K562 (cell line): ENCODE results near the gene TCF20. TPM values are rescaled to one million over a fixed set of nuclear protein-coding genes. Genes with fewer than 3 reads are reported as not detected.

Source experiments
- ATAC-seq: fragments of 200-7000 bp; cut with Tn5 transposase; 3 replicates; pipeline ENCODE4 v1.9.1; 2020; ENCODE audit warnings: moderate library complexity
- BruUV-seq: library from RNA; stranded (reverse); fragments of 400-500 nt; replicated peaks from 2 replicates; lab custom pipeline; 2021; lab: Mats Ljungman, UMichigan
- CTCF ChIA-PET: fragments of 300-600 bp; formaldehyde crosslinking; extraction: SDS; loops from one replicate; lab custom pipeline; 2021; ENCODE audit warnings: low intra/inter-chr PET ratio; lab: Yijun Ruan, JAX
- POLR2A ChIA-PET: fragments of 300-600, 350-650 bp; sonication (Branson Sonifier 250); formaldehyde crosslinking; extraction: SDS; loops from one replicate; lab custom pipeline; 2021; ENCODE audit warnings: antibody characterized with exemption, inconsistent platforms; lab: Yijun Ruan, JAX
- DNase-seq, 4 experiments: peaks; one replicate each; pipeline versions ENCODE4 v3.0.0 to v3.0.0-alpha.2; 2011 to 2018; ENCODE audit warnings: low spot score in 3 of 4, mixed read lengths in 3 of 4; ENCODE audit errors: extremely low read depth in 1 of 4
- FAIRE-seq: peaks from 2 replicates; lab custom pipeline; 2011; peaks lifted over from hg19 to GRCh38; lab: Jason Lieb, UNC
- H2AFZ ChIP-seq: 2 replicates; pipeline ENCODE4 v1.6.0; 2011; ENCODE audit warnings: low read depth, low read length, control low read depth, inconsistent platforms
- H3K27ac ChIP-seq: fragments of 200-600 bp; 3 replicates; pipeline ENCODE4 v1.8.0; 2011; ENCODE audit warnings: low read depth, mild to moderate bottlenecking, control low read depth, inconsistent platforms, low read length, moderate library complexity, mixed read lengths; ENCODE audit errors: extremely low read depth
- H3K27me3 ChIP-seq, 2 experiments: fragments of 300-600 bp in 1 of 2; 2 replicates in 1 of 2; 3 replicates in 1 of 2; pipeline versions ENCODE4 v1.6.0 to v1.8.0; 2011; ENCODE audit warnings: inconsistent platforms in 2 of 2, low read length in 2 of 2, mild to moderate bottlenecking in 1 of 2, mixed read lengths in 1 of 2, moderate library complexity in 1 of 2; ENCODE audit not compliant: control insufficient read depth in 2 of 2, insufficient read depth in 2 of 2
- H3K36me3 ChIP-seq: fragments of 300-600 bp; 3 replicates; pipeline ENCODE4 v1.8.0; 2011; ENCODE audit warnings: mild to moderate bottlenecking, low read length, inconsistent platforms; ENCODE audit not compliant: control insufficient read depth, insufficient read depth
- H3K4me1 ChIP-seq, 2 experiments: fragments of 200-600 bp in 1 of 2; replicated peaks in 1 of 2; 2 replicates in 1 of 2; 3 replicates in 1 of 2; pipeline versions ENCODE4 v1.5.1 to v1.8.0; 2011; ENCODE audit warnings: inconsistent platforms in 2 of 2, low read length in 2 of 2, mild to moderate bottlenecking in 1 of 2, mixed read lengths in 1 of 2, moderate library complexity in 1 of 2; ENCODE audit not compliant: control insufficient read depth in 2 of 2, insufficient read depth in 2 of 2
- H3K4me2 ChIP-seq: 2 replicates; pipeline ENCODE4 v1.6.1; 2011; ENCODE audit warnings: low read length, control low read depth, inconsistent platforms, mixed read lengths; ENCODE audit not compliant: insufficient read depth
- H3K4me3 ChIP-seq: fragments of 200-600 bp; sonication (generic), shearing (Covaris generic); 2 replicates; pipeline ENCODE4 v1.5.1; 2016; ENCODE audit warnings: control low read depth, inconsistent platforms
- H3K79me2 ChIP-seq: fragments of 200-600 bp; 3 replicates; pipeline ENCODE4 v1.8.0; 2011; ENCODE audit warnings: low read length, inconsistent platforms; ENCODE audit not compliant: control insufficient read depth, insufficient read depth
- H3K9ac ChIP-seq, 2 experiments: 2 replicates each; pipeline versions ENCODE4 v1.6.0 to v1.6.1; 2011; ENCODE audit warnings: low read depth in 2 of 2, low read length in 2 of 2, control low read depth in 1 of 2, inconsistent platforms in 1 of 2, mild to moderate bottlenecking in 1 of 2, mixed read lengths in 1 of 2; ENCODE audit not compliant: insufficient read depth in 1 of 2
- H3K9me1 ChIP-seq: one replicate; pipeline ENCODE4 v1.6.0; 2011; ENCODE audit warnings: inconsistent platforms, mild to moderate bottlenecking, low read length, moderate library complexity; ENCODE audit not compliant: control insufficient read depth, insufficient read depth
- H3K9me3 ChIP-seq: replicated peaks from 2 replicates; pipeline ENCODE4 v1.5.1; 2011; ENCODE audit warnings: low read depth, low read length, inconsistent platforms; ENCODE audit not compliant: control insufficient read depth, insufficient read depth
- H4K20me1 ChIP-seq: replicated peaks from 2 replicates; pipeline ENCODE4 v1.6.1; 2011; ENCODE audit warnings: low read length, inconsistent platforms, mixed read lengths; ENCODE audit not compliant: control insufficient read depth, insufficient read depth
- HCFC1 ChIP-seq: IDR thresholded peaks from 2 replicates; pipeline ENCODE4 v1.6.1; 2012; ENCODE audit warnings: low read depth, low read length, improper control_type of control experiment
- HDAC2 ChIP-seq: fragments of 450-650 bp; IDR thresholded peaks from 2 replicates; pipeline ENCODE4 v1.6.1; 2016; ENCODE audit warnings: mild to moderate bottlenecking
- SMC3 ChIP-seq: conservative IDR thresholded peaks from 2 replicates; pipeline ENCODE4 v1.6.1; 2011; ENCODE audit warnings: low read depth, low read length, improper control_type of control experiment; ENCODE audit not compliant: insufficient read depth
- TAL1 ChIP-seq: fragments of 450-650 bp; IDR thresholded peaks from 2 replicates; pipeline ENCODE4 v1.6.1; 2016; ENCODE audit warnings: mild to moderate bottlenecking
- TSC22D4 ChIP-seq: fragments of 450-650 bp; IDR thresholded peaks from 2 replicates; pipeline ENCODE4 v1.6.1; 2016; ENCODE audit warnings: missing genetic modification characterization, missing biosample characterization, control low read depth
- whole genome bisulfite sequencing: fragments of 100-300 bp; shearing (Covaris generic); methylation state at CpG from one replicate; pipeline ENCODE4 v1.1.6; 2016; ENCODE audit warnings: low coverage, mixed read lengths; ENCODE audit not compliant: insufficient coverage; ENCODE audit errors: missing lambda C conversion rate; 5-methylcytosine and 5-hydroxymethylcytosine counted together
- in situ Hi-C: fragments of 300-500 bp; cut with MboI; formaldehyde crosslinking; loops from 4 replicates; pipeline ENCODE4 v1.15.0; 2018; ENCODE audit warnings: inconsistent platforms, mixed read lengths
- intact Hi-C: fragments of 100-400 bp; cut with micrococcal nuclease; formaldehyde crosslinking; loops from 2 replicates; pipeline ENCODE4 v1.14.2; 2022
- polyA plus RNA-seq, 8 experiments: library from polyadenylated mRNA; depleted of rRNA in 4 of 8; stranded (reverse) in 5 of 8; unstranded in 3 of 8; fragments of >200 nt; fragmentation: Nextera tagmentation in 2 of 8; fragmentation: Illumina TruSeq in 1 of 8; extraction: Ambion mirVana in 2 of 8; extraction: Trizol in 1 of 8; gene quantifications; 2 replicates each; pipeline versions ENCODE4 v1.2.1 to v1.2.3, GENCODE V29; 2011 to 2014; ENCODE audit warnings: inconsistent platforms in 1 of 8, missing spikeins in 1 of 8
- total RNA-seq, 7 experiments: library from RNA; depleted of rRNA in 6 of 7; stranded (reverse); fragments of >200 nt in 6 of 7; fragmentation: Illumina TruSeq in 2 of 7; extraction: Trizol in 2 of 7; gene quantifications; 2 replicates each; pipeline versions ENCODE4 v1.2.1 to v1.2.3, GENCODE V29; 2011 to 2021; ENCODE audit warnings: low replicate concordance in 1 of 7
- TF ChIP-seq, protein P1 (sequence below): IDR thresholded peaks from 2 replicates; pipeline ENCODE4 v1.6.1; 2014; ENCODE audit warnings: antibody characterized with exemption

Gene TCF20
- total and polyA plus RNA-seq, 9 of the 15 experiments (the other 6 are each of a cell fraction or from before 2014, with no cell fraction given) = 0.35 to 43.6 (median 17.5) TPM

DNA sequence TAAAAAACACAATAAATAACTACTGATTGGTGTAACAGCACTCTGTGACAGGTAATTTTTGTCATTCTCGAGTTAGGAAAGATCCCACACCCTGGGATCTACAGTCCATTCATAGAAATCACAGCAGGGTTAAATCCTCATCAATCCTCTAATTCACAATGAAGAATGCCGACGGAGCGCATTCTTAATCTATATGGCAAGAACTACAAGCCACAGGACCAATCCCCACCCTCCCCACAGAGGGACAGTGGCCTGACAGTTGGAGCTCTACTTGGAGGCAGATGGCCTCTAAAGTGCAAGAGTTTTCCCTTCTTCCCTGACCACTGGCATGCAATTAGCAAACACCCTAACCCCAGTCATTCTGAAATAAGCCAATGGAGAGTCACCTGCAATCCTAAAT, 34.2 kb downstream of the TCF20 start:
- Histone ChIP-seq H3K9me1 (no peaks in the 10 kb centered on the region), H4K20me1 (0 out of 2 replicates have a peak, but pooled peaks cover 4% of the 10 kb centered on the region), H3K27ac (no peak overlapping the region), H3K4me3 (no peak overlapping the region), H3K79me2 (peaks cover 68% of the 10 kb centered on the region), H3K36me3 (no peaks in the 10 kb centered on the region), H3K9ac (no peak overlapping the region), H2AFZ (no peak overlapping the region), H3K4me2 (no peak overlapping the region), H3K27me3 (no peaks in the 10 kb centered on the region), H3K9me3 (no peaks in the 10 kb centered on the region; the same call in 1 of the 2 replicates), H3K4me1 (peaks cover 0 to 16% of the 10 kb centered on the region in 2 experiments; a peak in 3 of 5 replicates)
- ATAC-seq (no peak), DNase-seq (no peak), FAIRE-seq (no peak)
- ChIA-PET CTCF (no interaction called here), POLR2A (no interaction called here)
- WGBS = 79% methylated on average over 4 of the region's 4 CpGs
- in situ Hi-C loops (no loop called here), intact Hi-C loops (no loop called here)
- no peak for TF ChIP-seq SMC3
- TF ChIP-seq HDAC2 = no peak
- no TSS peak for BruUV-seq

DNA sequence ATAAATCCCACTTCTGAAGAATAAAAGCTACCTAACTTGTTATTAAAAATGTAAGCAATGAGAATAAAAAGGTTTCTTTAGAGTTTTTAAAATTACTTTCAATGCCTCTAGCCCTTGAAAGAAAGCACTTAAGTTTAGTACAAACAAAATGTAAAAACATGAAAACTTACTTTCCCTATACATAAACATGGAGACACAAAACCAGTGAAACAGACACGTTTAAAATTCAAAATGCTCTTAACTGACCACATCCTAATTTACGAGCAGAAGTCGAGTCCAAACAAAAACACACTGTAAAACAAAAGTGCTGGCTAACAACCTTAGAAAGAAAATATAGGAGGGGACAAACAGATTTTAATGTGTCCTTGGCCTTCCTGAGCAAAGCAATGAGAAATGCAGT, 36.6 kb downstream of the TCF20 start:
- H3K27me3 ChIP-seq = no peaks in the 10 kb centered on the region
- FAIRE-seq = no peak
- peaks cover 0 to 16% of the 10 kb centered on the region in 2 experiments; a peak in 4 of 5 replicates for H3K4me1 ChIP-seq
- intact Hi-C loops (no loop called here), in situ Hi-C loops (no loop called here)
- ATAC-seq = no peak
- no peak for TF ChIP-seq TSC22D4
- no peak for TF ChIP-seq TAL1
- TF ChIP-seq HCFC1 = no peak
- TF ChIP-seq, protein P1, sequence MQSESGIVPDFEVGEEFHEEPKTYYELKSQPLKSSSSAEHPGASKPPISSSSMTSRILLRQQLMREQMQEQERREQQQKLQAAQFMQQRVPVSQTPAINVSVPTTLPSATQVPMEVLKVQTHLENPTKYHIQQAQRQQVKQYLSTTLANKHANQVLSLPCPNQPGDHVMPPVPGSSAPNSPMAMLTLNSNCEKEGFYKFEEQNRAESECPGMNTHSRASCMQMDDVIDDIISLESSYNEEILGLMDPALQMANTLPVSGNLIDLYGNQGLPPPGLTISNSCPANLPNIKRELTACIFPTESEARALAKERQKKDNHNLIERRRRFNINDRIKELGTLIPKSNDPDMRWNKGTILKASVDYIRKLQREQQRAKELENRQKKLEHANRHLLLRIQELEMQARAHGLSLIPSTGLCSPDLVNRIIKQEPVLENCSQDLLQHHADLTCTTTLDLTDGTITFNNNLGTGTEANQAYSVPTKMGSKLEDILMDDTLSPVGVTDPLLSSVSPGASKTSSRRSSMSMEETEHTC = no peak
- H3K4me2 ChIP-seq = no peak overlapping the region
- no peak overlapping the region for H3K9ac ChIP-seq
- peaks cover 65% of the 10 kb centered on the region for H3K79me2 ChIP-seq
- H3K27ac ChIP-seq = no peak overlapping the region
- ChIA-PET POLR2A (no interaction called here), CTCF (no interaction called here)
- no peak for DNase-seq
- no peaks in the 10 kb centered on the region for H3K36me3 ChIP-seq
- 27% methylated on average over 3 of the region's 3 CpGs for WGBS
- no peak overlapping the region for H2AFZ ChIP-seq
- no peak overlapping the region for H3K4me3 ChIP-seq
- H3K9me3 ChIP-seq = no peaks in the 10 kb centered on the region; the same call in 1 of the 2 replicates
- H4K20me1 ChIP-seq = 0 out of 2 replicates have a peak, but pooled peaks cover 4% of the 10 kb centered on the region
- no peaks in the 10 kb centered on the region for H3K9me1 ChIP-seq
- no TSS peak for BruUV-seq
